HCT116 (cell line): Measurements from ENCODE around the gene BEND6.
"Not testable (repeated sequence)": the region's sequence is repeated elsewhere in the genome, so short reads cannot be mapped to it uniquely, and the experiment has no call there.

Experiments used
- CBX3 ChIP-seq: IDR thresholded peaks from 2 replicates; pipeline ENCODE4 v1.6.1; 2012; ENCODE audit warnings: low read depth
- CEBPB ChIP-seq: IDR thresholded peaks from 2 replicates; pipeline ENCODE4 v1.6.1; 2012; ENCODE audit warnings: low read depth
- POLR2A ChIP-seq: IDR thresholded peaks from 2 replicates; pipeline ENCODE4 v1.7.0; 2011; ENCODE audit warnings: borderline replicate concordance; ENCODE audit not compliant: insufficient read depth, insufficient read length; ENCODE audit errors: extremely low read depth
- TF ChIP-seq, protein P1 (sequence below), 3 experiments: fragments of 200-600 bp in 1 of 3; sonication (generic) in 1 of 3; IDR thresholded peaks in 2 of 3; conservative IDR thresholded peaks in 1 of 3; 2 replicates each; pipeline ENCODE4 v1.5.1; 2012 to 2017; ENCODE audit warnings: low read depth in 2 of 3, low read length in 2 of 3, antibody characterized with exemption in 1 of 3, borderline replicate concordance in 1 of 3, control low read depth in 1 of 3, mild to moderate bottlenecking in 1 of 3, mixed read lengths in 1 of 3, mixed run types in 1 of 3, moderate library complexity in 1 of 3; ENCODE audit not compliant: insufficient read depth in 1 of 3

DNA sequence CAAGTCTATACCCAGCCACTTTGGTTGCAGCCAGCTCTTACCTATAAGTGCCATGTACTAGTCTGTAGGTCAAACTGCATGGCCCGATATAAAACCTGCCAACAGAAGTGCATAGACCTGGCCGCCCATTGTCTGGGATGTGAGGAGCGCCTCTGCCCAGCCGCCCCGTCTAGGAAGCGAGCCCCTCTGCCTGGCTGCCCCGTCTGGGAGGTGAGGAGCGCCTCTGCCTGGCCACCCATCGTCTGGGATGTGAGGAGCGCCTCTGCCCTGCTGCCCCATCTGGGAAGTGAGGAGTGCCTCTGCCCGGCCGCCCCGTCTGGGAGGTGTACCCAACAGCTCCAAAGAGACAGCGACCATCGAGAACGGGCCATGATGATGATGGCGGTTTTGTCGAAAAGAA is 44.8 kb downstream of the BEND6 start:
- TF ChIP-seq CEBPB, POLR2A, CBX3: not testable (repeated sequence)
- TF ChIP-seq, protein P1, sequence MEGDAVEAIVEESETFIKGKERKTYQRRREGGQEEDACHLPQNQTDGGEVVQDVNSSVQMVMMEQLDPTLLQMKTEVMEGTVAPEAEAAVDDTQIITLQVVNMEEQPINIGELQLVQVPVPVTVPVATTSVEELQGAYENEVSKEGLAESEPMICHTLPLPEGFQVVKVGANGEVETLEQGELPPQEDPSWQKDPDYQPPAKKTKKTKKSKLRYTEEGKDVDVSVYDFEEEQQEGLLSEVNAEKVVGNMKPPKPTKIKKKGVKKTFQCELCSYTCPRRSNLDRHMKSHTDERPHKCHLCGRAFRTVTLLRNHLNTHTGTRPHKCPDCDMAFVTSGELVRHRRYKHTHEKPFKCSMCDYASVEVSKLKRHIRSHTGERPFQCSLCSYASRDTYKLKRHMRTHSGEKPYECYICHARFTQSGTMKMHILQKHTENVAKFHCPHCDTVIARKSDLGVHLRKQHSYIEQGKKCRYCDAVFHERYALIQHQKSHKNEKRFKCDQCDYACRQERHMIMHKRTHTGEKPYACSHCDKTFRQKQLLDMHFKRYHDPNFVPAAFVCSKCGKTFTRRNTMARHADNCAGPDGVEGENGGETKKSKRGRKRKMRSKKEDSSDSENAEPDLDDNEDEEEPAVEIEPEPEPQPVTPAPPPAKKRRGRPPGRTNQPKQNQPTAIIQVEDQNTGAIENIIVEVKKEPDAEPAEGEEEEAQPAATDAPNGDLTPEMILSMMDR (IDR thresholded peaks at IDR 0.05 in 2 of 3, conservative IDR thresholded peaks at IDR 0.05 in 1 of 3; ENCODE audit: borderline replicate concordance in 1 of 3, insufficient read depth in 1 of 3, low read depth in 2 of 3, low read length in 2 of 3) = not testable (repeated sequence)
